Measurements from ENCODE around the gene ATG16L2.

Gene ATG16L2

GRCh38 chr11:72831521-72832300, 17.5 kb downstream of the ATG16L2 start:
- Histone ChIP-seq H3K4me2 (no peak overlapping the region), H3K36me3 (ENCODE audit: insufficient read depth) (no peaks in the 10 kb centered on the region), H3K9ac (no peak overlapping the region), H3K27ac (no peak overlapping the region), H4K20me1 (ENCODE audit: insufficient read depth) (no peaks in the 10 kb centered on the region), H3K27me3 (ENCODE audit: insufficient read depth, low read depth) (no peaks in the 10 kb centered on the region), H3K4me3 (IDR thresholded peaks at IDR 0.05; ENCODE audit: insufficient read depth, low read depth, low read length) (no peak overlapping the region), H3K4me1 (ENCODE audit: low read depth, poor library complexity, severe bottlenecking) (peaks cover 11% of the 10 kb centered on the region), H3K79me2 (ENCODE audit: insufficient read depth, low read depth) (no peaks in the 10 kb centered on the region), H2AFZ (ENCODE audit: low read depth) (no peak overlapping the region)
- TF ChIP-seq, protein P1, sequence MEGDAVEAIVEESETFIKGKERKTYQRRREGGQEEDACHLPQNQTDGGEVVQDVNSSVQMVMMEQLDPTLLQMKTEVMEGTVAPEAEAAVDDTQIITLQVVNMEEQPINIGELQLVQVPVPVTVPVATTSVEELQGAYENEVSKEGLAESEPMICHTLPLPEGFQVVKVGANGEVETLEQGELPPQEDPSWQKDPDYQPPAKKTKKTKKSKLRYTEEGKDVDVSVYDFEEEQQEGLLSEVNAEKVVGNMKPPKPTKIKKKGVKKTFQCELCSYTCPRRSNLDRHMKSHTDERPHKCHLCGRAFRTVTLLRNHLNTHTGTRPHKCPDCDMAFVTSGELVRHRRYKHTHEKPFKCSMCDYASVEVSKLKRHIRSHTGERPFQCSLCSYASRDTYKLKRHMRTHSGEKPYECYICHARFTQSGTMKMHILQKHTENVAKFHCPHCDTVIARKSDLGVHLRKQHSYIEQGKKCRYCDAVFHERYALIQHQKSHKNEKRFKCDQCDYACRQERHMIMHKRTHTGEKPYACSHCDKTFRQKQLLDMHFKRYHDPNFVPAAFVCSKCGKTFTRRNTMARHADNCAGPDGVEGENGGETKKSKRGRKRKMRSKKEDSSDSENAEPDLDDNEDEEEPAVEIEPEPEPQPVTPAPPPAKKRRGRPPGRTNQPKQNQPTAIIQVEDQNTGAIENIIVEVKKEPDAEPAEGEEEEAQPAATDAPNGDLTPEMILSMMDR (conservative IDR thresholded peaks at IDR 0.05; ENCODE audit: low read depth, low read length) = peak; percentile 88

DNA sequence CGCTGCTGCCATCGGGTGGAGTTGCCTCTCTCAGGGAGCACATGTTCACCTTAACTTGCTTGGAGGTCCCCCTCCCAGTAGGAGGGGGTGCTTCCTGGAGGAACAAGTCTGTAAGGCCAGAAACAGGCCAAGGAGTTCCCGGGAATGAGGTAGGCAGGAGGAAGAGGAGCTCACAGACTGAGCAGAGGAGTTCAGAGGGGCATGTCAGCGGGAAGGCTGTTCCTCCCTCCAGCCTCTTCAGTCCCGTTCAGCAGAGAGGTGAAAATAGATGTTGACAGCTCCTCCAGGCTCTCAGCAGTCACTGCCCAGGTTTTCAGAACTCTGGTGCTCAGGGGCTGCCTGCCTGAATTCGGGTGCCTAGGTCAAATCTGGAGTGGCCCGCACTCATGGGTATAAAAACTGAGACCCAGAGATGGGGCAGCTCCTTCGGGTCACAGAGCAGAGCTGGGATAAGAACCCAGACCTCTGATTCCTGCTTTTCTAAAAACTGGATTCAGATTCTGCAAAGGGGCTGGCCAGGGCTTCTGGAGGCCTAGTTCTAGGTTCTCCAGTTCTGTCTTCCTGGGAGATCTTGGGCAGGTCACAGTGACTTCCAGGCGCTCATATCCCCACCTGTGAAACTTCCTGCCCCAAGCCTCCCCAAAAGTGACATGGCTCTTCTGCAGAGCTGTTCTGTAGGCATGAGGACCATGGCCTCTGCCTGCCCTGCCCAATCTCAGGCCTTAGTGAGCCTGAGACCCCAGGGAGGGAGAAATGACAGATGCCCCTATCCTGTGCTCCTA, 18.3 kb downstream of the ATG16L2 start:
- H3K4me3 ChIP-seq (IDR thresholded peaks at IDR 0.05; ENCODE audit: insufficient read depth, low read depth, low read length) = no peak overlapping the region
- peaks cover 9% of the 10 kb centered on the region for H3K4me1 ChIP-seq (ENCODE audit: low read depth, poor library complexity, severe bottlenecking)
- H3K9ac ChIP-seq = no peak overlapping the region
- no peaks in the 10 kb centered on the region for H3K27me3 ChIP-seq (ENCODE audit: insufficient read depth, low read depth)
- H4K20me1 ChIP-seq (ENCODE audit: insufficient read depth) = no peaks in the 10 kb centered on the region
- H3K79me2 ChIP-seq (ENCODE audit: insufficient read depth, low read depth) = no peaks in the 10 kb centered on the region
- H3K4me2 ChIP-seq = no peak overlapping the region
- H2AFZ ChIP-seq (ENCODE audit: low read depth) = no peak overlapping the region
- H3K36me3 ChIP-seq (ENCODE audit: insufficient read depth) = no peaks in the 10 kb centered on the region
- TF ChIP-seq, protein P1 (conservative IDR thresholded peaks at IDR 0.05; ENCODE audit: low read depth, low read length) = no peak
- H3K27ac ChIP-seq = no peak overlapping the region

- TF ChIP-seq, protein P1 (conservative IDR thresholded peaks at IDR 0.05; ENCODE audit: low read depth, low read length) = no peak
- Histone ChIP-seq H3K36me3 (ENCODE audit: insufficient read depth) (no peaks in the 10 kb centered on the region), H2AFZ (ENCODE audit: low read depth) (no peak overlapping the region), H3K4me2 (no peak overlapping the region), H3K79me2 (ENCODE audit: insufficient read depth, low read depth) (no peaks in the 10 kb centered on the region), H3K27me3 (ENCODE audit: insufficient read depth, low read depth) (no peaks in the 10 kb centered on the region), H4K20me1 (ENCODE audit: insufficient read depth) (no peaks in the 10 kb centered on the region), H3K27ac (no peak overlapping the region), H3K4me3 (IDR thresholded peaks at IDR 0.05; ENCODE audit: insufficient read depth, low read depth, low read length) (no peak overlapping the region), H3K9ac (no peak overlapping the region), H3K4me1 (ENCODE audit: low read depth, poor library complexity, severe bottlenecking) (peaks cover 4% of the 10 kb centered on the region)
Measured at GRCh38 chr11:72833083-72833733, 19.0 kb downstream of the ATG16L2 start.

- Histone ChIP-seq H3K27ac (no peak overlapping the region), H3K79me2 (ENCODE audit: insufficient read depth, low read depth) (no peaks in the 10 kb centered on the region), H3K27me3 (ENCODE audit: insufficient read depth, low read depth) (no peaks in the 10 kb centered on the region), H2AFZ (ENCODE audit: low read depth) (no peak overlapping the region), H3K36me3 (ENCODE audit: insufficient read depth) (no peaks in the 10 kb centered on the region), H3K4me2 (no peak overlapping the region), H3K9ac (no peak overlapping the region), H4K20me1 (ENCODE audit: insufficient read depth) (no peaks in the 10 kb centered on the region), H3K4me3 (IDR thresholded peaks at IDR 0.05; ENCODE audit: insufficient read depth, low read depth, low read length) (no peak overlapping the region), H3K4me1 (ENCODE audit: low read depth, poor library complexity, severe bottlenecking) (peaks cover 4% of the 10 kb centered on the region)
- TF ChIP-seq, protein P1 (conservative IDR thresholded peaks at IDR 0.05; ENCODE audit: low read depth, low read length) = no peak
Measured at GRCh38 chr11:72833811-72834493, 19.7 kb downstream of the ATG16L2 start.

All from KMS-11 (cell line).